ENCODE results near the gene SRSF6. TPM values are rescaled to one million over a fixed set of nuclear protein-coding genes. Genes with fewer than 3 reads are reported as not detected.

Gene SRSF6
- 278 and 284 TPM in 2 replicates for total RNA-seq
- long read RNA-seq, full-length matches to known transcripts, result 49 of 68 reads
- long read RNA-seq, partial matches to known transcripts, result 3 of 68 reads
- long read RNA-seq, other reads (novel, unspliced or antisense), result 16 of 68 reads

- no peaks in the 10 kb centered on the region for H3K9me3 Mint-ChIP-seq
- peaks cover 43% of the 10 kb centered on the region for H3K4me1 Mint-ChIP-seq
- peak within 1 kb of the TSS; percentile 99 for H3K27ac Mint-ChIP-seq (ENCODE audit: unreplicated experiment)
- TF ChIP-seq CTCF (conservative IDR thresholded peaks at IDR 0.05), result no peak
- DNase-seq (ENCODE audit: low read depth, low spot score), result peak; percentile 90
- H3K4me3 Mint-ChIP-seq, result peak within 1 kb of the TSS; percentile 95
- H3K27me3 Mint-ChIP-seq (ENCODE audit: low read depth), result peaks cover 15% of the 10 kb centered on the region
- peaks cover 31% of the 10 kb centered on the region for H3K36me3 Mint-ChIP-seq (ENCODE audit: low read depth)
These were observed at the start of gene SRSF6 for GRCh38 chr20:43457640-43458421. SRSF6 (plus strand) TSS chr20:43457896; CDS start chr20:43458034, 138 bp downstream.

- Mint-ChIP-seq H3K36me3 (ENCODE audit: low read depth) (no peaks in the 10 kb centered on the region), H3K9me3 (peaks cover 14% of the 10 kb centered on the region), H3K4me3 (no peak overlapping the region), H3K27ac (ENCODE audit: unreplicated experiment) (no peak overlapping the region), H3K27me3 (ENCODE audit: low read depth) (peaks cover 55% of the 10 kb centered on the region), H3K4me1 (no peaks in the 10 kb centered on the region)
- TF ChIP-seq CTCF (conservative IDR thresholded peaks at IDR 0.05), result peak; percentile 77
- DNase-seq (ENCODE audit: low read depth, low spot score), result peak; percentile 10
These were observed 48.7 kb upstream of the SRSF6 start for GRCh38 chr20:43408848-43409576.

GRCh38 chr20:43409577-43409913, 48.2 kb upstream of the SRSF6 start:
- no peak overlapping the region for H3K27ac Mint-ChIP-seq (ENCODE audit: unreplicated experiment)
- H3K36me3 Mint-ChIP-seq (ENCODE audit: low read depth), result no peaks in the 10 kb centered on the region
- peak; percentile 8 for TF ChIP-seq CTCF (conservative IDR thresholded peaks at IDR 0.05)
- peaks cover 14% of the 10 kb centered on the region for H3K9me3 Mint-ChIP-seq
- H3K27me3 Mint-ChIP-seq (ENCODE audit: low read depth), result peaks cover 55% of the 10 kb centered on the region
- DNase-seq (ENCODE audit: low read depth, low spot score), result no peak
- H3K4me1 Mint-ChIP-seq, result no peaks in the 10 kb centered on the region
- no peak overlapping the region for H3K4me3 Mint-ChIP-seq

- peaks cover 20% of the 10 kb centered on the region for H3K27me3 Mint-ChIP-seq (ENCODE audit: low read depth)
- peaks cover 5% of the 10 kb centered on the region for H3K36me3 Mint-ChIP-seq (ENCODE audit: low read depth)
- peaks cover 14% of the 10 kb centered on the region for H3K9me3 Mint-ChIP-seq
- DNase-seq (ENCODE audit: low read depth, low spot score), result no peak
- H3K27ac Mint-ChIP-seq (ENCODE audit: unreplicated experiment), result no peak overlapping the region
- no peak overlapping the region for H3K4me3 Mint-ChIP-seq
- TF ChIP-seq CTCF (conservative IDR thresholded peaks at IDR 0.05), result no peak
- no peaks in the 10 kb centered on the region for H3K4me1 Mint-ChIP-seq
These were observed 41.9 kb upstream of the SRSF6 start for GRCh38 chr20:43415661-43416430.

- Mint-ChIP-seq H3K4me3 (no peak overlapping the region), H3K9me3 (peaks cover 17% of the 10 kb centered on the region), H3K4me1 (no peaks in the 10 kb centered on the region), H3K27ac (ENCODE audit: unreplicated experiment) (no peak overlapping the region), H3K36me3 (ENCODE audit: low read depth) (peaks cover 5% of the 10 kb centered on the region), H3K27me3 (ENCODE audit: low read depth) (peaks cover 20% of the 10 kb centered on the region)
- no peak for TF ChIP-seq CTCF (conservative IDR thresholded peaks at IDR 0.05)
- DNase-seq (ENCODE audit: low read depth, low spot score), result no peak
These were observed 41.0 kb upstream of the SRSF6 start for GRCh38 chr20:43416591-43417228.
